K562 (cell line): ENCODE measurements around the gene PTH1R. TPM values are rescaled to one million over a fixed set of nuclear protein-coding genes. Genes with fewer than 3 reads are reported as not detected.

ENCODE experiments used
- CBFA2T3 ChIP-seq: fragments of 450-650 bp; IDR thresholded peaks from 2 replicates; pipeline ENCODE4 v1.6.1; 2017
- CBFB ChIP-seq: sonication (generic); formaldehyde crosslinking; IDR thresholded peaks from 2 replicates; pipeline ENCODE4 v1.4.0; 2020; ENCODE audit warnings: mild to moderate bottlenecking, missing genetic modification reagents
- CREM ChIP-seq: IDR thresholded peaks from 2 replicates; pipeline ENCODE4 v1.6.1; 2014; ENCODE audit warnings: antibody characterized with exemption, low read depth
- CXXC5 ChIP-seq: fragments of 250-450 bp; sonication (Bioruptor Pico); IDR thresholded peaks from 2 replicates; pipeline ENCODE4 v1.8.0; 2022; ENCODE audit warnings: inconsistent platforms, mild to moderate bottlenecking, moderate library complexity
- E2F8 ChIP-seq: fragments of 450-650 bp; IDR thresholded peaks from 2 replicates; pipeline ENCODE4 v1.7.1; 2018; ENCODE audit warnings: mild to moderate bottlenecking, low read depth; ENCODE audit not compliant: partially characterized antibody
- ESRRA ChIP-seq: fragments of 450-650 bp; IDR thresholded peaks from 2 replicates; pipeline ENCODE4 v1.6.1; 2014; ENCODE audit warnings: low read depth, mild to moderate bottlenecking, moderate library complexity, borderline replicate concordance
- FOSL1 ChIP-seq: fragments of 200-800 bp; sonication (Bioruptor generic); conservative IDR thresholded peaks from 2 replicates; pipeline ENCODE4 v1.6.1; 2016; ENCODE audit warnings: missing genetic modification characterization, missing compliant biosample characterization
- GATAD2A ChIP-seq: fragments of 450-650 bp; IDR thresholded peaks from 2 replicates; pipeline ENCODE4 v1.6.1; 2017
- HDAC6 ChIP-seq: IDR thresholded peaks from 2 replicates; pipeline ENCODE4 v1.6.1; 2012; ENCODE audit warnings: low read depth, mild to moderate bottlenecking, control low read depth, inconsistent platforms, low read length, moderate library complexity
- HNRNPK ChIP-seq: fragments of 200-400 bp; formaldehyde crosslinking; IDR thresholded peaks from one replicate; pipeline ENCODE4 v1.6.1; 2018; ENCODE audit warnings: mild to moderate bottlenecking, low read depth, low read length; ENCODE audit not compliant: poor library complexity, severe bottlenecking
- LEF1 ChIP-seq: fragments of 450-650 bp; IDR thresholded peaks from 2 replicates; pipeline ENCODE4 v1.6.1; 2016; ENCODE audit warnings: mild to moderate bottlenecking
- SMAD2 ChIP-seq: fragments of 150-350 bp; IDR thresholded peaks from 2 replicates; pipeline ENCODE4 v1.6.1; 2014; ENCODE audit warnings: low read depth, mild to moderate bottlenecking, low read length
- THAP12 ChIP-seq: fragments of 250-450 bp; sonication (Bioruptor Pico); IDR thresholded peaks from 2 replicates; pipeline ENCODE4 v1.9.0; 2021; ENCODE audit warnings: mild to moderate bottlenecking, inconsistent platforms
- ZBTB43 ChIP-seq: sonication (generic); formaldehyde crosslinking; IDR thresholded peaks from 2 replicates; pipeline ENCODE4 v1.8.0; 2023; ENCODE audit warnings: mild to moderate bottlenecking, missing genetic modification reagents
- ZNF133 ChIP-seq: fragments of 250-450 bp; sonication (Bioruptor Pico); IDR thresholded peaks from 2 replicates; pipeline ENCODE4 v1.4.0; 2020; ENCODE audit warnings: mild to moderate bottlenecking
- ZNF395 ChIP-seq: fragments of 200-800 bp; sonication (Bioruptor generic); IDR thresholded peaks from 2 replicates; pipeline ENCODE4 v1.6.1; 2017; ENCODE audit warnings: missing genetic modification characterization, missing compliant biosample characterization
- polyA plus RNA-seq, 8 experiments: library from polyadenylated mRNA; depleted of rRNA in 4 of 8; stranded (reverse) in 5 of 8; unstranded in 3 of 8; fragments of >200 nt; fragmentation: Nextera tagmentation in 2 of 8; fragmentation: Illumina TruSeq in 1 of 8; extraction: Ambion mirVana in 2 of 8; extraction: Trizol in 1 of 8; gene quantifications; 2 replicates each; pipeline versions ENCODE4 v1.2.1 to v1.2.3, GENCODE V29; 2011 to 2014; ENCODE audit warnings: inconsistent platforms in 1 of 8, missing spikeins in 1 of 8
- total RNA-seq, 7 experiments: library from RNA; depleted of rRNA in 6 of 7; stranded (reverse); fragments of >200 nt in 6 of 7; fragmentation: Illumina TruSeq in 2 of 7; extraction: Trizol in 2 of 7; gene quantifications; 2 replicates each; pipeline versions ENCODE4 v1.2.1 to v1.2.3, GENCODE V29; 2011 to 2021; ENCODE audit warnings: low replicate concordance in 1 of 7

The PTH1R gene
- total and polyA plus RNA-seq, 9 of the 15 experiments (the other 6 are each of a cell fraction or from before 2014, with no cell fraction given), result not detected

- no peak for TF ChIP-seq HNRNPK
- 0 out of 2 replicates have a peak, but pooled peaks have one; percentile 7 for TF ChIP-seq CBFA2T3
- 0 out of 2 replicates have a peak, but pooled peaks have one; percentile 65 for TF ChIP-seq ZNF395 (CRISPR knock-in tag)
- peak; percentile 98 for TF ChIP-seq ESRRA
- no peak for TF ChIP-seq SMAD2
- TF ChIP-seq THAP12 (CRISPR knock-in tag), result no peak
- no peak for TF ChIP-seq FOSL1 (tag)
- TF ChIP-seq CBFB (CRISPR knock-in tag), result no peak
- TF ChIP-seq GATAD2A, result no peak
- TF ChIP-seq ZBTB43 (CRISPR knock-in tag), result no peak
- no peak for TF ChIP-seq CREM
- TF ChIP-seq E2F8, result no peak
- no peak for TF ChIP-seq HDAC6
- TF ChIP-seq ZNF133 (CRISPR knock-in tag), result no peak
- peak; percentile 25; the same call in 1 of the 2 replicates for TF ChIP-seq LEF1
- no peak for TF ChIP-seq CXXC5
Observed at GRCh38 chr3:46948830-46949671, 71.5 kb downstream of the PTH1R start (continued).
